HTERT RPE-1 (cell line): ENCODE measurements around the gene TRIM14.
"Not testable (repeated sequence)": the region's sequence is repeated elsewhere in the genome, so short reads cannot be mapped to it uniquely, and the experiment has no call there.

Source experiments
- in situ Hi-C: fragments of 300-500 bp; cut with MboI; formaldehyde crosslinking; loops from 4 replicates; pipeline ENCODE4 v1.14.3; 2020; ENCODE audit warnings: low sequenced_read_pairs

The TRIM14 gene

DNA sequence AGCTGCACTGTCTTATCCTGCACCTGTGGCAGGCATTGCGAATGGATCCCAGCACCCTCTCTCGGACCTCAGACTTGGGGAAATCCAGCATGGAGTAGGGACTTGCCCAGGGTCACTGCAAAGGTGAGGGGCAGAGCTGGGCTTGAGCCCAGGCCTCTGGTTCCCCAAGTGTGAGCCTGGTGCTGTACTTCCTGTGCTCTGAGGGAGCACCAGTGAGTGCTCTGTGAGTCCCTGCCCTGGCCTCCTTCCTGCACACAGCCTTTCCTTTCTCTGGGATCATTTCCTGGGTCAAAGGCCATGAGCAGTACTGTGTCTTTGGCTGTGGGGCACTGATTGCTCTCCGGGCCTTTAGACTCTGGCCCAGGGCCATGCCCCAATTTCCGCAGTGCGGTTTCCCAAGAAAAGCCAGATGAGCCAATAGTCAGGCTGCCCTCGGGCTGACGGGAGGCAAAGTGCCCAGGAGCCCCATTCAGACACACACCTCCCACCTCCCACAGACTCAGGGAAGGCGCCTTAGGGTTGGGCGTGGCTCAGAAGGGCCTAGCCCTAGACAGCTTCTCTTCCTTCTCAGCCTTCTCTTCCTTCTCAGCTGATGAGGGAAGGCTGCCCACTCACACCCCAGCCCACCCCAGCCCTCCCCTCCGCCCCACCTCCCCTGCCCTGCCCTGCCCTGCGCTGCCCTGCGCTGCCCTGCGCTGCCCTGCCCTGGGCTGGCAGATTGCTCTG is 23.3 kb upstream of the TRIM14 start:
- in situ Hi-C loops, result no loop called here

DNA sequence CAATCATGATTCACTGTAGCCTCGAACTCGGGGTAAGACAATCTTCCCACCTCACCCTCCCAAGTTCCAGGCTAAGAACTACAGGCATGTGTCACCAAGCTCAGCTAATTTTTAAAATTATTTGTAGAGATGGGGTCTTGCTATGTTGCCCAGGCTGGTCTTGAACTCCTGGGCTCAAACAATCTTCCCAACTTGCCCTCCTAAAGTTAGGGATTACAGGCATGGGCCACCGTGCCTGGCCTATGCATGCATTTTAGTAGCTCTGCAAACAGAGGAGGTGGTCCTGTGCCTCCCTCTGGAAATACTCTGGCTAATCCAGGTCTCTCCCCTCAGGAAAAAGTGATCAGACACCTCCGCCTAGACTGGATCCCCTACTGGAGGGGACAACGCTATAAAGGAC is 21.5 kb upstream of the TRIM14 start:
- in situ Hi-C loops, result no loop called here

DNA sequence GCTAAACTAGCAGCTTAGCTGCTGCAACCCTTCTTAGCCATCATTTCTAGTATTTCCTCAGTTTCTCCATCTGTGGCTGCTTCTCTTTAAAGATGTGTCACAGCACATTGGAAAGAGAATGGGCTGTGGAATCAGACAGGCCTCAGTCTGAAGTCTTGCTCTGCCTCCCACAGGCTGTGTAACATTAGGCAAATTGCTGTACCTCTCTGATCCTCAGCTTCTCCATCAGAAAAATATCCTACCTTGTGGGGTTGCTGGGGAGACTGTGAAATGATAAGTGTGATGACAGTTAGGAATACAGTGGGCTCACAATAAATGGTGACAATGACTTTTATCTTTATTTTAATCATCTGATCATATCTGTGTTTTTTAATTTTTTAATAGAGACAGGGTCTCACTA is 17.5 kb upstream of the TRIM14 start:
- in situ Hi-C loops, result no loop called here

DNA sequence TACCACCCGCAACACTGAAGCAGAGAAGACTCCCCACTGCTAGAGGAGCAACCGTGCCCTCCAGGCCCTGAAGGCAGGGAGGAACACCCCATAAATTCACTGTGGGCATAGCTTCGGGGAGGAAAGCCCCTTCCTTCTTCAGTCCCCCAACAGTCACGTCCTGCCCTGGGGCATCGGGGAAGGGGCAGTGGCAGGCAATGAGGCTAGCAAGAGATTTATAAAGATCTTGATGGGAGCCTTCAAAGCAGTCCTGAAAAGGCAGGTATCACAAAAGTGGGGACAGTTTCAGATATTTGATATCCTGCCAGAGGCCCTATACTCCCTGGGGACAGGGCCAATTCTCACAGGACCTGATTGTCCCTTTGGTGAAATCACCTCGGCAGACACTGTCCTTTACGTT is 16.9 kb upstream of the TRIM14 start:
- in situ Hi-C loops, result no loop called here

DNA sequence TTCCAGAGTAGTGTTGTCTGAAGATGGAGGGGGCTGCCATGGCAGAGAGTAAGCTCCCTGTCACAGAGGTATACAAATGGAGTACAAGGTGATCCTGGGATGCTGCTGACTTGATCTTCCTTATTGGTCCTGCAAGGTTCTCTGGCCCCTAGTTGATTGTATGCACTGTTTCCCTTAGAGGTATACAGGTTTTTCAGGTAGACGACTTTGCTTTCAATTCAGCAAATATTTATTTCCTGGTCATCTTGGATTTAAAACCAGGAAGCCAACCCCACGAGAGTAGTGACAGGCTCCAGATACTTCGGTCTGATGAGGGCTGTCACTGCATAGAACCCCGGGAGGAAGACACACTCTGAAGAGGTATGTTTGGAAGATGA is 16.5 kb upstream of the TRIM14 start:
- in situ Hi-C loops, result no loop called here

DNA sequence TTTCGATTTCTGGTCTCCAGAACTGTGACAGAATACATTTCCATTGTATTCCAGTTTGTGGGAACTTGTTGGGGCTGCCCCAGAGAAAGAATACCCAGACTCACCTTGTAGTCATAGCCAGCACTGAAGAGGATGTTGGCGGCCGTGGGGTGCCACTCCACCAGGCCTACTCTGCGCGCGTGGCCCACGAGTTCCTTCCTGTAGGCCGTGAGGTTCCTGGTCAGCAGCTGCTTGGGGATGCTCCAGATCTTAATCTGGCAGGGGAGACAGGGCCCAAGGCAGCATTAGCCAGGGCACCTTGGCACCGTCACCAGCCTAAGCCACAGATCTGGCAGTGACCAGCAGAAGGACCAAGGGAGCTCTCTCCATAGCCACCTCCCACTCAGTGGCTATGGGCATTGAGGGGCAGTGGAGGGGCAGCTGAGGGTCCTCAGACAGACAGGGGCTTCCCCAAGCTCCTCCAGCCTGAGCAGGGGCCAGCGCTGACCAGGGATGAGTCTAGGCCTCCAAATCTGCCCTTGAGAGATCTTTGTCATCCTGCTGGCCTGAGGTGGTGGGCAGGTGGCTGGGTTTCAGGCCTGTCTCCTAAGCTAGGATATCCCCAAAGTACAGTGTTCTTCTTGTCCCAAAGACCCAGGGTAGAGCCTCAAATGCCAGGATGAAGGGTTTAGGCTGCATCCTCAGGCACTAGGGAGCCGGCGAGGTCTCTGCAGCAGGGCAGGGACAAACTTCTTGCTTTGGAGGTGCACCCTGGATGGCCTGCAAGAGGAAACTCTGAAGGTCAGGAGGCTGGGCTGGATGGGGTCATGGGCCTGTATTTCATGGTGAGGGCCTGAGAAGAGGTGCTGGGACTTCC is 15.9 kb upstream of the TRIM14 start:
- in situ Hi-C loops, result no loop called here

DNA sequence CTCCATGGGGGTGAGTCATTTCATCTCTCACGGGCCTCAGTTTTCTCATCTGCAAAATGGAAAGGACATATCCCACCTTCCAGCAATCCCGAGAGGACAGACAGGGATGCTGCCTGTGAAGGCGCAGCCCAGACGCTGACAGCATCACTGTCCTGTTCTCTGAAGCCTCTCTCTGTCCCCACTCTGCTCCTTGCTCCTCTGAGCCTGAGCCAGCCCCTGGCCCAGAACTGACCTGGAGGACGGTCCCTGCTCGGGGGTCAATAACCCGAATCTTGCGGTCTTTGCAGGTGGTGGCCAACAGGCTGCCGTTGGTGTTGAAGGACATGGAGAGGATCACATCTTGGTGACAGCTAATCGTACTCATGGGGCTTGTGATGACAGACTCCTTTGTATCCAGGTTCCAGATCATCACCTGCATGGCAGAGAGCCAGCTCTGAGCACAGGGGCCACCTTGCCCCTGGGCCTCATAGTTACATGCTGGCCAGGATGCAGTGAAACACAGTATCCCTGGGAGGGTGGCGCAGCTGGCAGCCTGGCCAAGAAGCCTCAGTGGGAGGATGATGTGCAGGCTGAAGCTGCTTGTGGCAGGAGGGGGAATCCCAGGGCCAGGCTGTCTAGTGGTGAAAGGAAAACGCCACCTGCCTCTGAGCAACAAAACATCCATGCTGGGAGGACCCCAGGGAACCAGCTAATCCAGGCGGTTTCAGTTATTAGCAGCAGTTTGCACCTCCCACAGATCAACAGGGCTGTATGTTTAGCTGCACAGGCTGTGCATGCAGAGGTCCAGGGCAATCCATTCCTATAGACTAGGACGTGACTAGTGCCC is 14.0 kb upstream of the TRIM14 start:
- in situ Hi-C loops, result no loop called here

DNA sequence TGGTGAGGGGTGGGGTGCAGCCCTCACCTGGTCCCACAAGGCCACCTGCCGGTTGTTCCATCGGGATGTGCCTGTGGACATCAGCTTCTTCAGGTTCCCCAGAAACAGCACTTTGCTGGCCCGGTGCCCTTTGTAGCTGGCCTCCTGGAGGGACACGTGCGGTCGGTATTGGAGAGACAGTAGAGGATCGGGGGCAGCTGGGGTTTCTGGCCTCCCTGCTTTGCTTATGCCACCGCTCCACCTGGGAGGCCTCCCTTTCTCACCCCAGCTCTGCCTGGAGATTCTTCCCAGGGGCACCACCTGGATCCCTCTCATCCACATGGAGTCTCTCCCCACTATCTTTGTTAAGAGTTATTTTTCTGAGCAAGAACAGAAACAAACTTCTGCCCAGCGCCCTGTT is 13.1 kb upstream of the TRIM14 start:
- in situ Hi-C loops, result no loop called here

DNA sequence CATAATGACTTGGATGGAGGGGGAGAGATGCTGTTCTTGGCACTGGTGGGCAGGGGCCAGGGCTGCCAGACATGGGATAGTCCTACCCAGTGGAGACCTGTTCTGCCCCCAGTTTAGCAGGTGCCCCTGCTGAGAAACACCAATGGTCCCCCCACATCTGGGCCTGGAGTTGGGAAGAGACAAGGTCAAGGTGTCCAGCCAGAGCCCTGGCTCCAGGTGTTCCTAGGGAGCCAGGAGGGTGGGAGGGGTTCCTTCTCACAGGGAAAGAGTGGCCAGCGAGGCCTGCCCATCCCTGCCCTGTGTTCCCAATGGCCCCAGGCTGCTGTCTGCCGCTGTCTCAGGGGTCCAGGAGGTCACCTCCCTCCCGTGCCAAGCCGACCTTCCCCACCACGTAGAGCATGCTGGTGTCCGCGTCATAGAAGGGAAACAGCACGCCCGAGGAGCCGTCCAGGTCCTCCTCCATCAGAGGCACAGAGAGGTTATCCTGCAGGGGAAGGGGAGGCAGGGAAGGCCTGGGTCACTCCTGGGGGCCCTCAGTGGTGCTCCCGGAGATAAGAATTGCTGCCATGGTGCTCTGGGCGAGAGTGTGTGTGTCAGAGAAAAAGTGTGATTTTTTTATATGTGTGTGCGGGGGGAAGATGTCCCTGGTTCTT is 11.7 kb upstream of the TRIM14 start:
- in situ Hi-C loops, result no loop called here

DNA sequence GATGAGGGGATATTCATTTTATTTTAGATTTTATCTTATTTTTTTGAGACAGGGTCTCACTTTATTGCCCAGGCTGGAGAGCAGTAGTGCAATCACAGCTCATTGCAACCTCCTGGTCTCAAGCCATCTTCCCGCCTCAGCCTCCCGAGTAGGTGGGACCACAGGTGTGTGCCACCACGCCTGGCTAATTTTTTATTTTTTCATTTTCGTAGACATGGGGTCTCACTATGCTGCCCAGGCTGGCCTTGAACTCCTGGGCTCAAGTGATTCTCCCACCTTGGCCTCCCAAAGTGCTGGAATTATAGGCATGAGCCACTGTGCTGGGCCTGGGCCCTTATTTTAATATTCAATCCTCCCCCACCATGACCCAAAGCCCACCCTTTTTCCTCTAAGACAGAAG is 11.0 kb upstream of the TRIM14 start:
- in situ Hi-C loops, result not testable (repeated sequence)

DNA sequence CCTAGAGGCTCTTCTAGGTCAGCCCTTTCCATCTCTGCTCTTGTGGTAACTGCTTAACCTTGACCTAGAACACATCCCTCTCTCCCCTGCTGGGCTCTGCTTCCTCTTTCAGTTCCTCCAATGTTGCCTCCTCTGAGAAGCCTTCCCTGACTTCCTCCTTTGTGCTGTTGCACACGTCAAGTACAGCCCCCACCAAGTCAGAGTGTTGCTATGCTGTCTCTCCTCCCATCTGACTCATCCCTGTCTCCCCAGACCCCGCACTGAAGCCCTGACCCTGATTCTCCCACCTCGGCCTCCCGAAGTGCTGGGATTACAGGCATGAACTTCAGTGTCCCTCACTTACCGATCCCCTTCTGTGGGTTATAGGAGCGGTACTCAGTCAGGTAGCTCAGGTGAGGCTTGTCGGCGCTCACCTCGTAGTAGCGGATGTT is 10.4 kb upstream of the TRIM14 start:
- in situ Hi-C loops, result no loop called here

DNA sequence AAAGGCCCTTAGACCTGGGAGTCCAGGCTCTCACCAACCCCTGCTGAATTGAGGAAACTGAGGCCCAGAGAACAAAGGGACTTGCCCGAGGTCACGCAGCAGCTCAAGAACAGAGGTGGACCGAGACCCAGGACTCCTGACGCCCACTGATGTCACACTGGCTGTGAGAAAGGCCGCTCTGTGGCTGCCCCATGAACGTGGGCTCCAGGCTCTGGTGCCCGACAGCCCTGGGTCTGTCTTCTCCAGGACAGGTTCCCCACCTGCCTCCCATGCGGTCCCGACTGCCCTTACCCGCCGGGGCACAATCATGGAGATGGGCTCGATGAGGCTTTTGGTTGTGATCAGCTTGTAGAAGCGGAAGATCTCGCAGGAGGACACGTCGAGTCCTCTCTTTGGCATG is 9.3 kb upstream of the TRIM14 start:
- in situ Hi-C loops, result no loop called here

DNA sequence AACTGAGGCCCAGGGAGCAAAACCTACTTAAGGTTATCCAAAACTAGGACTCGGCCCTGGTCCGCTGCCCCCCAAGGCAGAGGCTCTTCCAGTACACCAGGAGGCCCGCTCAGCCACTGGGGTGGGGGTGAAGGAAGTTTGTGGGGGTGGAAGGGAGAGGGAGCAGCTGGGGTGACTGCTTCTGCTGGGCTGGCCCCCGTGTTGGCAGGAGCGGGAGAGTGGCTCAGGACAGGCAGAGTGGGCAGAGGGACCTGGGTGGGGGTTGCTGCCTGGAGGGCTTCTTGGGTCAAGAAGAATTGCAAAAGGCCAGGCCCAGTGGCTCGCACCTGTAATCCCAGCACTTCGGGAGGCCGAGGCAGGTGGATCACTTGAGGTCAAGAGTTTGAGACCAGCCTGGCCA is 8.2 kb upstream of the TRIM14 start:
- in situ Hi-C loops, result no loop called here

DNA sequence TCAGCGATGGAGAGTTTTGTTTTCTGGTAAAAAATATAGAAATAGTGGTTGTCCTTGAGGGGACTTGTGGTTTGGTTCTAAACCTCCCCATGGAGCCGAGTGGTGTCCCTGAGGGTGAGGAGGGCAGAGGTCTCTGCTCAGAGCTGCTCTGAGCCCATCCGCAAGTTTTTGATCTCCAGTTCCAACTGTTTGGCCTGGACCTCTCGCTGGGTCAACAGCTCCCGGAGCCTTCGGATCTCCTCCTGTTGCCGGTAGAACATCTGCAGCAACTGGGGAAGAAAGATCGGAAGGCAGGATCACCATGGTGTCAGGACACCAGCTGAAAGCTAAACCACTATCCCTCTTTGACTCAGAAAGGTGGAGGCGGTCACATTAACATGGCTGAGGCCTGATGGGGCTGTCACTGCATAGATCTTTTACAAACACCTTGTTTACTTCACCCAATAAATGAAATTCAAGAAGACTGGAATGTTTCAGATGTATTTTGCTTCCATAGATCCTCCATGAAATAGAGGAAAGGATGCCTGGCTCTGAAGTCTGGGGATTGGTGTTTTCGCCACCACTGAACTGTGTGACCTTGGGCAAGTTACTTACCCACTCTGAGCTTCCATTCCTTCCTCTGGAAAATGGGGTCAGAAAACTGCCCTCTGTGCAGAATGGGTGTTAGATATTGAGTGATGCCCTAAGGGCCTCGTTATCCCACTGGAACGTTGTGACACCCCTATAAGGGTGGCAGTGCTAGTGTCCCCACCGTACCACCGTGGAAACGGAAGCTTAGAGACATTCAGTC is 5.8 kb upstream of the TRIM14 start:
- in situ Hi-C loops, result no loop called here

DNA sequence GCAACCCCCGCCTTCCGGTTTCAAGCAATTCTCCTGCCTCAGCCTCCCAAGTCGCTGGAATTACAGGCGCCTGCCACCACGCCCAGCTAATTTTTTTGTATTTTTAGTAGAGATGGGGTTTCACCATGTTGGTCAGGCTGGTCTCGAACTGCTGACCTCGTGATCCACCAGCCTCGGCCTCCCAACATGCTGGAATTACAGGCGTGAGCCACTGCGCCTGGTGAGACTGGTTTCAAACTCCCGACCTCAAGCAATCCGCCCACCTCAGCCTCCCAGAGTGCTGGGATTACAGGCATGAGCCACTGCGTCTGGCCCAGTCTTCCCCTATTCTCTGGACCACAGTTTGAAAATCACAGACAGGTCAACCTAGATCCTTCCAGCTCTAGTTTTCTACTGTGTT is 5.1 kb upstream of the TRIM14 start:
- in situ Hi-C loops, result not testable (repeated sequence)

DNA sequence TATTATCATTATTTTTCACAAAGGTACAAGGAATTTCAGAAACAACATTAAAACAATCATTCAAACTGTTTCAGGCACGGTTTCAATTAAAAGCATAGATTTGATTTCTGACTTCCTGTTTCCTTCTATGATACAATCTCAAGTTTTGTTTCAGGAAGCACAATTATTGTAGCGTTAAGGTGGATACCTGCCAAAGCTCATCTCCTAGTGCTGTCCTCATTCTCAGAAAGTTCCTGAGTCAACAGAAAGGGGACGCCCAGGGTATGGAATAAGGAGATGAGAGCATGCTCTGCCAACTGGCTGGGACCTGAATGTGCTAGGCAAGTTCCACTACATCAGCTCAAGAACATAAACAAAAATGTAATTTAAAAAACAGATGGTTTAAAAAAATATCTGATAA is 2.0 kb upstream of the TRIM14 start:
- in situ Hi-C loops, result no loop called here

DNA sequence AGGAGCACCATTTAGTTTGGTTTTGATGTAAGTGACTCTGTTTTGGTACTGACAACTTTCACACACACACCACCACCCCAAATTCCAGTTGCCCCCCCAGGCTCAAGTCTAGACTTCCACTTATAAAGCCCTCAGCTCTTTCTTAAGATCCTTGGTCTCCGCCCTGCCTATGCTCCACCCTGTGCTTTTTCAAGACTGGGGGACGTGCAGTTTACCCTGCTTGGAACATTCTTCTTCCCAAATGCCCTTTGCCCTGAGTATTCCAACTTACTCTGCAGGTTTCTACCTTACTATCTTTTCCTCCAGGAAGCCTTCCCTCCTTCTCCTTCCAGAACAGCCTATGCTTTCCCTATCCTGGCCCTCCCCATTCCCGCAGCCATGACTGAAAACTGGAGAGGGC is 1.5 kb upstream of the TRIM14 start:
- in situ Hi-C loops, result no loop called here

DNA sequence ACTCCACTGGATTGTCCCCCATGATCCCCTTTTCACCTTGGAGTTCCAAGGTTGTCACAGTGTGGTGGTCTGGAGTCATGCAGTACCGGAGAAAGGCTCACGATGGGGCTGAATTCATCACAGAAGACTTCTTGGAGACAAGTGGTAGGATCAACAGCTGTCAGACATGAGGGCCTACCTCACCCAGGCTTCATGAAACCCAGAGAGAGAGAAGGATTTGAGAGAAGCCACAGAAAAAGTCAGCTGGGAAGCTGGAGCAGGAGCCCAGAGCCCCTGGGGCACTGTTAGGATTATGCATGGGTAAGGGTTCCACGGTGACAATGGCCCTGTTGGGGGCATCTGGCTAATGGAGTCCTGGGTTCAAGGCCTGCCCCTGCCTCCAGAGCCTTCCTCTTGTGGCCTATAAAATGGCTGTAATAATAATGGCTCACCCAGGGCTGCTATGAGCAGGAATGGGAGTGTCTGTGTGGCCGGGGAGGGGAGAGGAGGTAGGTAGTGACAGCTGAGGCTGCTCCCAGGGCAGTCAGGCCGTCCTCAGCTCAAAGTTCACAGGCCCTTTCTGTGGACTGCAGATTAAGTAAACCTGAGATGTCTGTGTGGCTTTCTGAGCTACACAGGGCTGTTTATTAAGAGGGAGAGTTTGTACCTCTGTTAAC is 910 bp downstream of the TRIM14 start:
- in situ Hi-C loops, result no loop called here

DNA sequence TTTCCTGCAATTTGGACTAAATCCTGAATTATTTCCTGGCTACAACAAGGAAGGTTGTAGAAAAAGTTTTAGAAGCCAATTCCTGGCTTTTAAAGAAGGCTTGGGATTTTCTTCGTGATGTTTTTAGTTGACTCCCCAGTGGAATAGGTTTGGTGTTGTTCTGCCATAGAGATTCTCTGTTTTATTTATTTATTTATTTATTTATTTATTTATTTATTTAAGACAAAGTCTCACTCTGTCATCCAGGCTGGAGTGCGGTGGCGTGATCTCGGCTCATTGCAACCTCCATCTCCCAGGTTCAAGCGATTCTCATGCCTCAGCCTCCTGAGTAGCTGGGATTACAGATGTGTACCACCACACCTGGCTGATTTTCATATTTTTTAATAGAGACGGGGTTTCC is 1.9 kb downstream of the TRIM14 start:
- in situ Hi-C loops, result not testable (repeated sequence)

DNA sequence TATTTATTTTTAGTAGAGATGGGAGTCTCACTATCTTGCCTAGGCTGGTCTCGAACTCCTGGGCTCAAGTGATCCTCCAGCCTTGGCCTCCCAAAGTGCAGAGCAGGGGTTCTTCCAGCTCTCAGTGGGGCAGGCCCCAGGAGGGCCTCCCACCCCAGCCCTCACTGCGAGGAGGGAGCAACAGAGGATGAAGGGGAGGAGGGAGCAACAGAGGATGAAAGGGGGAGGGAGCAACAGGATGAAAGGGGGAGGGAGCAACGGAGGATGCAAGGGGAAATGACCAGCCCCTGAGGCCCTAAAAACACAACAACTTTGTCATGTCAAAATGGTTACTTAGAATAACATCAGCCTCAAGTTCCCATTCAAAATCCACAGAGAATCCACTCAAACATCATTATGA is 10.0 kb downstream of the TRIM14 start:
- in situ Hi-C loops, result no loop called here
